Putamen (tissue), 1 donor: ENCODE measurements around the gene MICU2.
"Not testable (repeated sequence)": the region's sequence is repeated elsewhere in the genome, so short reads cannot be mapped to it uniquely, and the experiment has no call there.

Source experiments
- DNase-seq: peaks from one replicate; pipeline ENCODE4 v3.0.0-alpha.2; 2016; ENCODE audit warnings: low spot score

MICU2 gene

DNA sequence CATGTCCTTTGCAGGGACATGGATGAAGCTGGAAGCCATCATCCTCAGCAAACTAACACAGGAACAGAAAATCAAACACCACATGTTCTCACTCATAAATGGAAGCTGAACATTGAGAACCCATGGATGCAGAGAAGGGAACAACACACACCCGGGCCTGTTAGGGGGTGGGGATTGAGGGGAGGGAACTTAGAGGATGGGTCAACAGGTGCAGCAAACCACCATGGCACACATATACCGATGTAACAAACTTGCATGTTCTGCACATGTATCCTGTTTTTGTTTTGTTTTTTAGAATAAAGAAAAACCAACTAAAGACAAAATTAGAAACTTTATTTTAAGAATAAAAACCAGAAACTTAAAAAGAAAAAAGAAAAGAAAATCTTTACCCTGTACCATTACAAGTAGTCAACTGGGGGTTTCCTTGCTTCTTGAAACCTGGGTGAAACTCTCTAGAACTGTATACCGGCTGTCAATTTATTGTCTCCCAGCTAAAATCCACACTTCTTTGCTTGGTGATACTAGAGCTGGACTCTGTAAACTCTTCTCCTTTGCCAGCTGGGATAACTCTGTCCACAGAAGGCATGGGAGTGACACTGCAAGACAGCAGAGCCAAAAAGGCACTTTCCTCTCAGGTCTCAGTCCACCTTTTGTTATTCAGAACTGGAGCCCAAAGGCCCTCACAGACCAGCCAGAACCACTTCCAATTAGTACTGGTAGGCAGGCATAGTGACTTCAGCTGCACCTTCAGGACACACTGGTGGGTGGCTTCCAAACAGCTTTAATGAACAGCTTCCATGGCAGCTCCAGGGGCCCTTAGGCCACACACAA lies 9.0 kb downstream of the MICU2 start:
- DNase-seq: no peak

DNA sequence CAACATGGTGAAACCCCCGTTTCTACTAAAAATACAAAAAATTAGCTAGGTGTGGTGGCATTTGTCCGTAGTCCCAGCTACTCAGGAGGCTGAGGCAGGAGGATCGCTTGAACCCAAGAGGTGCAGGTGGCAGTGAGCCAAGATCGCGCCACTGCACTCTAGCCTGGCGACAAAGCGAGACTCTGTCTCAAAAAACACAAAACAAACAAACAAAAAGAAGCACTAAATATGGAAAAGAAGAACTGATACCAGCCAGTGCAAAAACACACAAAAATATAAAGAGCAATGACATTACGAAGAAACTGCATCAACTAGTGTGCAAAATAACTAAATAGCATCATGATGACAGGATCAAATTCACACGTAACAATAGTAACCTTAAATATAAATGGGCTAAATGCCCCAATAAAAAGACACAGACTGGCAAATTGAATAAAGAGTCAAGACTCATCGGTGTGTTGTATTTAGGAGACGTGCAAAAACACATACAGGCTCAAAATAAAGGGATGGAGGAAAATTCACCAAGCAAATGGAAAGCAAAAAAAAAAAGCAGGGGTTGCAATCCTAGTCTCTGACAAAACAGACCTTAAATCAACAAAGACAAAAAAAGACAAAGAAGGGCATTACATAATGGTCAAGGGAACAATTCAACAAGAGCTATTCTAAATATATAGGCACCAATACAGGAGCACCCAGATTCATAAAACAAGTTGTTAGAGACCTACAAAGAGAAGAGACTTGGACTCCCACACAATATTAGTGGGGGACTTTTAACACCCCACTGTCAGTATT lies 13.1 kb downstream of the MICU2 start:
- not testable (repeated sequence) for DNase-seq

- DNase-seq: no peak
Observed at GRCh38 chr13:21590231-21590630, 13.7 kb downstream of the MICU2 start.

DNA sequence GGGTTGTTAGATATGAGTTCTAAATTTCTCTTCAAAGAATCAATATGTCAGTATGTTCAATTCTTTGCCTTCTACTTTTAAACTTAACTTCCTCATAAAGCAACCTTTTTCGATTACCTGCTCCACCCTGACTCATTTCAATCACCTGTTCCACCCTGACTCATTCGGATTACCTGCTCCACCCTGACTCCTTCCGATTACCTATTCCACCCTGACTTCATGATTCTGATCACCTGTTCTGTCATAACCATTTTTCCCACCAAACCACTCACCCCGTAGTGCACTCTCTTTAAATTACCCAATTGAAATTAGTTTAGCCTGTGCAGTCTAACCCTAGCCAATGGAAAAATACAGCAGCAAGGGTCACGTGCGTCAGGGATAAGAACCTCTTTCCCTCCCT lies 14.5 kb downstream of the MICU2 start:
- not testable (repeated sequence) for DNase-seq

DNA sequence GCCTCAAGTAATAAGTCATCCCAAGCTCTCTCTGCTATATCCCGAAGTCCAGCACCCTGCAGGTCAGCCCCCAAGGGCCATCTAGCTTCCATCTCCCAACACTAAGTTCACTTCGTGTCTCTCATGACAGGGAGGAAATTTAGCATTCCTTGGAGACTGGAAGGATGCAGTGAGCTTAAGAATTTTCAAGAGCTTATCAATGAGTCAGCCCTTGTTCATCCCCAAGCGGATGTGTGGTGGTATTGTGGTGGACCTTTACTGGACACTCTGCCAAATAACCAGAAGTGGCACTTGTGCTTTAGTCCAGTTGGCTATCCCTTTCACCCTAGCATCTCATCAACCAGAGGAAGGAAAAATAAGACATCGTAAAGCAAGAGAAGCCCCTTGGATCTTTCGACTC lies 15.6 kb downstream of the MICU2 start:
- DNase-seq: not testable (repeated sequence)

DNA sequence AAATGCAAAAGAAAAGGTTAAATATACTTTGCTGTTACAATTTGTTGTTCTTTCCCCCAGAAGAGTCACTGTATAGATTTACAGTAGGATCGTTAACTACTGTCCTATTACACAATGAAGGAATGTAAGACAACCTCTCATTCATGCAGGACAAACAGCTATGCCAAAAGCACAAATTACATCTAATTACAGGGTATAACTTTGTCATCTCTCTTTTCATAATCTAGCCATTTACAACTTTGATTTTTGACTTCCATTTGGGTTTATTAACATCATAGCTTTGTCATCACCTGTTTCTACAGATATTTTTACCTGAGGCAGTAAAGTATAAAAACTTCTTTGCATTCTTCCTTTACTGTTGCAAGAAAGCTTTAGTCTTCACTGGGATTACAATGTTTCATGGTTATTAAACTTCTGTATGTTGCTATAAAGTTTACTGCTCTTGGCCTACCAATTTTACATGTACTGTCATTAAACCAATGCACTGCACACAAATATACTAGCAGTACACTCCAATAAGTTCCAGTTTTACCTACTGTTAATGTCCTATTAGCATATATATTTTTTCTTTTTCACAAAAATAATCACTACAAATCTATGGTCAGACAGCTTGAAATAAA lies 18.9 kb downstream of the MICU2 start:
- DNase-seq: no peak

DNA sequence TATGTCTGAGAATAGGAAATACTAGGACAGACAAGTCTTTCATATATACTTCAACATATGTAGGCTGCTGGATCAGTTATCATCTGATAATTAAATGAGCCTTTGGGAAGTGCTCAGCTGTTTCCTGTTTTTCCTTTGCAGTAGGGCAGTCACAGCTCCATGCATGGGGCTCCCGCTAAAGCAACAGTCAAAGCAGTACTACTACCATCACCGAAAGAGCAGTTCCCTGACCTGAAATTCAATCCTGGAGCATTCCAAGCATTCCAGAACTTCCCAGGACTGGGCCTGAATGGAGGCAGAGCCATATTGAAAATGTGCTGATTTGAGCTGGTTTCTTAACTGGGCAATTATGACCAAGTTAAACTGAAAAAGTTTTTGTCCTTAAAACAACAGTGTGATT lies 20.5 kb downstream of the MICU2 start:
- no peak for DNase-seq

DNA sequence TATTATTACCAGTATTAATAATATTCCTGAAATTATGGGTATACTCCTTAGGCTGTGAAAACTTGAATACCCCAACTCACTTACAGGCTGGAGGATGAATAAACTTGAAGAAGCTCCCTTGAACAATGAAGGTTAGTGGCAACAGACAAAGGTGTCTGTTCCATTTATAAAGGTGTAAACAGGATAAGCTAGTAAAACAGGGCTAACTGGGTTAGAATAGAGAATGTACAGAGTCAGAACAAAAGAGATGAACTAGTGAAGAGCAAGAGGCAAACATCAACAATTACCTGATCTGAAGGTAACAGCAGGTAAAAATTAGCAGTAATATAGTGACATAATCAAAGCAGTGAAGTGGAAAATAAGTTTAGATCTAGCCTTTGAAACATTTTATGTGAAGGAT lies 23.2 kb downstream of the MICU2 start:
- no peak for DNase-seq

DNA sequence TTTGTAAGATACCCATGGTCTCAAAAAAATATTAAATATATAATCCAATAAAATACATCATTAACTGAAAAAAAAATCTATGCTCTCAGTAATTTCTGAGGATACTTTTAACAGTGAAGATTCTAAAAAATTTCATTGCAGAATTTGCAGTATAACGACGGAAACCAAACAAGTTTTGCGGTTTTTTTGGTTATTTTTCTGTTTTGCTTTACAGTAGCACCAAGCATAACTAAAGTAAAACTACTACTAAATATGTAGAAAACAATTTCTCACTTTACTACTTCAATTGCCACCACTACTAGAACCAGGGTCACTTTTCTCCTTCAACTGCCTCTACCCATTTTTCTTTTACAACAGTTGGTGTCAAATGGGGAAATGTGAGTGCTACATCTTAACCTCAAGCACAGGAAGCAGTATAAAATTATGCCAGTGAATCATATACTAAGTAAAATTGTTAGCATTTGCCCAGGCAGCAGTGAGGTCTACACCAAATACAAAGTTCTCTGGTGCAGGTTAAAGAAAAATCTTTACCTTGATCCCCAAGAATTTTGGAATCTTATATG lies 24.1 kb downstream of the MICU2 start:
- DNase-seq: no peak

- no peak for DNase-seq
Observed at GRCh38 chr13:21578748-21579147, 25.2 kb downstream of the MICU2 start.

DNA sequence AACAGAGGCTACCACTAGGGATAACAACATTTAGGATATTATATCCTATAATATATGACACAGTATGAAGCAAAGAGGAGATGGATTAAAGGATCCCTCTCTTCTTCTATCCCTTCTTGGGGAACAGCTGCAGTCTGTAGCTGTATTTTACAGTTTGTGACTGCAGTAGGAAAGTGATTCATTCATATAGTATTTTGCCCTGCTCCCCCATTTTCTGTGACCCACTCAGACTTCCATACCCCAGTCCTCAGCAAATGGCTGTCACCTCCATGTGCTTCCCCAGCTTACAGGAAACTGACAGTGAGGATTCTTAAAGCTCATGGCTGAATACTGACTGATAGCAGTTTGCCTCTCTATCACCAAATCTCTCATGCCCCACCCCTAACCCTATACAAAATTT lies 27.5 kb downstream of the MICU2 start:
- no peak for DNase-seq

- DNase-seq: no peak
Observed at GRCh38 chr13:21573920-21574712, 29.9 kb downstream of the MICU2 start.

- DNase-seq: no peak
Observed at GRCh38 chr13:21569686-21570085, 34.3 kb downstream of the MICU2 start.

GRCh38 chr13:21568854-21569253 lies 35.1 kb downstream of the MICU2 start:
- DNase-seq: no peak

DNA sequence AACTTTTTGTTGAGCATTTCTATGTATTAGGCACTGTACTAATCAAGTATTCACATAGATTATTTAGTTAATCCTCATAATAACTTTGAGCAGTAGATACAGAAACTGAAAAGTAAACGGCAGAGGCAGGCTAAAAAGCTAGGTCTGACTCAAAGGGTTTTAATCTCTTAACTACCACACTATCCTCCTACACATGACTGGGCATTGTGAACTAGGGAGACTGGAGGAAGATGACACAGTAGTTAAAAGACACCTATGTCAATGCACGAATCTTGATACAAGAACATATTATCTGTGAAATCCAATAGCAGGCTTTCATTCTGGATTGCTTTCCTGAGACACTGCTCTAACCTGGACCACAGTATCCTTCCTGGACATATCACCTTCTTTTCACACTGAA lies 36.3 kb downstream of the MICU2 start:
- no peak for DNase-seq

- DNase-seq: no peak
Observed at GRCh38 chr13:21557995-21558394, 46.0 kb downstream of the MICU2 start.

DNA sequence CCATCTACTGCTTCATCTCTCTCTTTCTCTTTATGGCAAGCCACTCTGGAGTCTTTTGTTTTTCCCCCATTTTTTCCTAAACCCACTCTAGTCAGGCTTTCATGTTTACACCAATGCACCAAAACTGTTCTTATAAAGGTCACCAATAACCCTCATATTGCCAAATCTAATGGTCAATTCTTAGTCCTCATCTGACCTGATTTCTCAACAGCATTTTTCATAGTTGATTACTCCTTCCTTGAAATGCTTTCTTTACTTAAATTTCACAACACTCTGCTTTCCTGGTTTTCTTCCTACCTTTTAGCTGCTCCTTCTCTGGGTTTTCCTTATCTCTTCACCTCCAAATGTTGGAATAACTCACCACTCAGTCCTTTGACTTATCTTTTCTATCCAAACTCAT lies 47.9 kb downstream of the MICU2 start:
- no peak for DNase-seq

GRCh38 chr13:21553261-21553660 lies 50.7 kb downstream of the MICU2 start:
- not testable (repeated sequence) for DNase-seq

- no peak for DNase-seq
Observed at GRCh38 chr13:21550918-21551317, 53.1 kb downstream of the MICU2 start.

GRCh38 chr13:21549633-21550032 lies 54.3 kb downstream of the MICU2 start:
- no peak for DNase-seq

DNA sequence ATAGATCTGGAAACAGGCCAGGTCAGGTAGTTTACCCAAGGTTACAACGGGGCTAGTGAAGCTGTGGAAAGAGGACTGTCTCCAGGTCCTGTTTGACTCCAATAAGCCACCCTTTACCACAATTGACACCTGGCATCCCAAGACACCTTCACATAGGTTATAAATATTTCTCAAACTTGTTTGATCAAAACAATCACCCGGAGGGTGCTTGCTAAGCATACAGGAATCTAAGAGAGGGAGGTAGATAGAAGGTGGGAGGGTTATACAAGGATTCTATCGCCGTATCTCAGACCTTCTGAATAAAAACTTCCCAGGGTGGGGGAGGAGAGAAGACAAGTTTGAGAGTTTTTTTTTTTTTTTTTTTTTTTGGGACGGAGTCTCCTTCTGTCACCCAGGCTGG lies 55.4 kb downstream of the MICU2 start:
- no peak for DNase-seq

GRCh38 chr13:21546372-21546771 lies 57.6 kb downstream of the MICU2 start:
- no peak for DNase-seq
